ENCODE results near the gene GNAI1.

GNAI1 gene

GRCh38 chr7:80213814-80214213, 79.2 kb downstream of the GNAI1 start:
- TF ChIP-seq ZFX (IDR thresholded peaks at IDR 0.05) (no peak), CTCF (conservative IDR thresholded peaks at IDR 0.05) (no peak)
- no peak overlapping the region for H3K27ac ChIP-seq

- TF ChIP-seq CTCF (conservative IDR thresholded peaks at IDR 0.05) (no peak), ZFX (IDR thresholded peaks at IDR 0.05) (no peak)
Observed at GRCh38 chr7:80215734-80216133, 81.1 kb downstream of the GNAI1 start.

GRCh38 chr7:80216996-80217842, 82.6 kb downstream of the GNAI1 start:
- TF ChIP-seq ZFX (IDR thresholded peaks at IDR 0.05) (no peak), CTCF (conservative IDR thresholded peaks at IDR 0.05) (no peak)
- no peak overlapping the region for H3K27ac ChIP-seq

More at GRCh38 chr7:80215734-80216133, 81.1 kb downstream of the GNAI1 start:
- H3K27ac ChIP-seq = no peak overlapping the region

GRCh38 chr7:80218723-80219122, 84.1 kb downstream of the GNAI1 start:
- H3K27ac ChIP-seq = no peak overlapping the region
- TF ChIP-seq CTCF (conservative IDR thresholded peaks at IDR 0.05) (no peak), ZFX (IDR thresholded peaks at IDR 0.05) (no peak)

GRCh38 chr7:80220022-80220634, 85.5 kb downstream of the GNAI1 start:
- TF ChIP-seq CTCF (conservative IDR thresholded peaks at IDR 0.05) (no peak), ZFX (IDR thresholded peaks at IDR 0.05) (no peak)
- H3K27ac ChIP-seq = no peak overlapping the region

GRCh38 chr7:80224415-80224814, 89.8 kb downstream of the GNAI1 start:
- TF ChIP-seq ZFX (IDR thresholded peaks at IDR 0.05) (no peak), CTCF (conservative IDR thresholded peaks at IDR 0.05) (no peak)
- no peak overlapping the region for H3K27ac ChIP-seq

- no peak for TF ChIP-seq CTCF (conservative IDR thresholded peaks at IDR 0.05)
- no peak for TF ChIP-seq ZFX (IDR thresholded peaks at IDR 0.05)
- no peak overlapping the region for H3K27ac ChIP-seq
Observed at GRCh38 chr7:80225361-80225760, 90.7 kb downstream of the GNAI1 start.
